ENCODE data around the gene HOGA1.

Gene HOGA1

DNA sequence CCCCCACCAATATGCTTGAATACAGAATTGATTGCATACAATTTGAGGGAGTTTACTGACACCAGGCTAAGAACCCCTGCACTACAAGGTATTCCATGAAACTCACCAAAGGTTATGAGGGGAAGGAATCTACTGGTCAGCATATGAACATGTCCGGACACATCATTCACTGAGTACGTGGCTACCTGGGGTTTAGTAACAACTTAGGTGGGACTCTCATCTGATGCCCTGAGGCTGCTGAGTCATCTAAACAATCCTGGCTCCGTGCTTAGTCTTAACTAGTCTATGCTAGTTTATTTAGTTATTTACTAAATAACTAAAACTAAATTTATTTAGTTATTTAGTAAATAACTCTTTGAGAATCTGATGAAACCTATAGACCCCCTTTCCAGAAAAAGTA, 67.6 kb downstream of the HOGA1 start:
- DNase-seq, result no peak

DNA sequence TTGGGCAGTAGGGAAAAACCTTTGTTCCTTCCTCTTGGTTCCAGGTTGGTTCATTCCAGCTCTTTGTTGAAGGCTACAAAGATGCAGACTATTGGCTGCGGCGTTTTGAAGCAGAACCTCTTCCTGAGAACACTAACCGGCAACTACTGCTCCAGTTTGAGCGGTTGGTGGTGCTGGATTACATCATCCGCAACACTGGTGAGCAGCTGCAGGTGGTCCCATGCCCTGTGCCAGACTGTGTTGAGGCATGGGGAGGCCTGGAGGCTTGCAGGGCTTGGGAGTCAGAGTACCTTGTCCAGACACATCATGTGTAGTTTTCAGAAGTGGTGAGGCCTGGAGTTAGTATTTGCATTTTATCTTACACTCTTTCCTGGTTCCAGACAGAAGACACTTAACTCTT, 72.6 kb downstream of the HOGA1 start:
- DNase-seq, result no peak

- DNase-seq, result no peak
These were observed 75.4 kb downstream of the HOGA1 start for GRCh38 chr10:97659589-97659988.
